Mesenchymal stem cell (in vitro differentiated cells and primary cell): Measurements from ENCODE around the gene XIRP1.
"Not testable (repeated sequence)": the region's sequence is repeated elsewhere in the genome, so short reads cannot be mapped to it uniquely, and the experiment has no call there.

Experiments
- DNase-seq: peaks from one replicate; pipeline ENCODE4 v3.0.0-alpha.2; 2013
- H2AFZ ChIP-seq: one replicate; pipeline ENCODE4 v1.6.1; 2013; ENCODE audit warnings: low read depth, mild to moderate bottlenecking, control low read depth, inconsistent platforms, low read length, moderate library complexity
- H2AK5ac ChIP-seq: 2 replicates; pipeline ENCODE4 v1.6.1; 2013; ENCODE audit warnings: low read length, moderate library complexity, mild to moderate bottlenecking, inconsistent platforms; ENCODE audit not compliant: severe bottlenecking
- H2BK120ac ChIP-seq: one replicate; pipeline ENCODE4 v1.6.1; 2013; ENCODE audit warnings: low read depth, mild to moderate bottlenecking, inconsistent platforms, low read length, moderate library complexity
- H2BK12ac ChIP-seq, 2 experiments: one replicate each; pipeline ENCODE4 v1.6.1; 2013; ENCODE audit warnings: inconsistent platforms in 2 of 2, low read length in 2 of 2, mild to moderate bottlenecking in 2 of 2, moderate library complexity in 2 of 2, control low read depth in 1 of 2
- H2BK15ac ChIP-seq: one replicate; pipeline ENCODE4 v1.6.1; 2013; ENCODE audit warnings: mild to moderate bottlenecking, low read depth, inconsistent platforms; ENCODE audit not compliant: poor library complexity, severe bottlenecking
- H2BK5ac ChIP-seq: 2 replicates; pipeline ENCODE4 v1.6.1; 2013; ENCODE audit warnings: low read depth, mild to moderate bottlenecking, low read length, control low read depth, inconsistent platforms; ENCODE audit not compliant: poor library complexity, severe bottlenecking
- H3K14ac ChIP-seq, 2 experiments: one replicate each; pipeline ENCODE4 v1.6.1; 2013; ENCODE audit warnings: inconsistent platforms in 2 of 2, low read length in 2 of 2, control low read depth in 1 of 2, mild to moderate bottlenecking in 1 of 2, moderate library complexity in 1 of 2
- H3K18ac ChIP-seq, 2 experiments: one replicate each; pipeline ENCODE4 v1.6.1; 2013; ENCODE audit warnings: inconsistent platforms in 2 of 2, low read length in 2 of 2, control low read depth in 1 of 2, low read depth in 1 of 2, mild to moderate bottlenecking in 1 of 2
- H3K23ac ChIP-seq, 2 experiments: one replicate each; pipeline ENCODE4 v1.6.1; 2013; ENCODE audit warnings: inconsistent platforms in 2 of 2, low read length in 2 of 2, mild to moderate bottlenecking in 2 of 2, moderate library complexity in 2 of 2, control low read depth in 1 of 2
- H3K27ac ChIP-seq: 2 replicates; pipeline ENCODE4 v1.5.1; 2013; ENCODE audit warnings: mild to moderate bottlenecking, moderate library complexity, low read length, control low read depth, inconsistent platforms; ENCODE audit not compliant: poor library complexity, severe bottlenecking
- H3K27me3 ChIP-seq, 2 experiments: 2 replicates each; pipeline versions ENCODE4 v1.6.1 to v1.7.0; 2013; ENCODE audit warnings: low read length in 2 of 2, mild to moderate bottlenecking in 2 of 2, moderate library complexity in 2 of 2, control low read depth in 1 of 2, inconsistent platforms in 1 of 2; ENCODE audit not compliant: control insufficient read depth in 1 of 2, insufficient read depth in 1 of 2
- H3K36me3 ChIP-seq, 2 experiments: 2 replicates each; pipeline versions ENCODE4 v1.6.1 to v1.7.0; 2013; ENCODE audit warnings: low read length in 2 of 2, control low read depth in 1 of 2, inconsistent platforms in 1 of 2, low read depth in 1 of 2, mild to moderate bottlenecking in 1 of 2; ENCODE audit not compliant: insufficient read depth in 2 of 2, control insufficient read depth in 1 of 2
- H3K4ac ChIP-seq, 2 experiments: one replicate each; pipeline ENCODE4 v1.6.1; 2013; ENCODE audit warnings: inconsistent platforms in 2 of 2, low read length in 2 of 2, mild to moderate bottlenecking in 2 of 2, moderate library complexity in 2 of 2, control low read depth in 1 of 2, low read depth in 1 of 2
- H3K4me1 ChIP-seq: 2 replicates; pipeline ENCODE4 v1.6.1; 2013; ENCODE audit warnings: low read depth, low read length, control low read depth; ENCODE audit not compliant: control insufficient read depth, insufficient read depth
- H3K4me2 ChIP-seq: 2 replicates; pipeline ENCODE4 v1.6.1; 2013; ENCODE audit warnings: low read length, mild to moderate bottlenecking, inconsistent platforms; ENCODE audit not compliant: poor library complexity, severe bottlenecking
- H3K4me3 ChIP-seq, 2 experiments: 2 replicates each; pipeline versions ENCODE4 v1.5.1 to v1.7.0; 2013; ENCODE audit warnings: low read length in 2 of 2, mild to moderate bottlenecking in 2 of 2, control low read depth in 1 of 2, low read depth in 1 of 2; ENCODE audit not compliant: insufficient read depth in 1 of 2
- H3K79me1 ChIP-seq: replicated peaks from 2 replicates; pipeline ENCODE4 v1.6.1; 2013; ENCODE audit warnings: mild to moderate bottlenecking, control low read depth, low read length, inconsistent platforms; ENCODE audit not compliant: poor library complexity, severe bottlenecking
- H3K9ac ChIP-seq: 2 replicates; pipeline ENCODE4 v1.7.0; 2013; ENCODE audit warnings: mild to moderate bottlenecking, low read length, moderate library complexity
- H3K9me3 ChIP-seq: 2 replicates; pipeline ENCODE4 v1.7.0; 2013; ENCODE audit warnings: mild to moderate bottlenecking, low read length; ENCODE audit not compliant: control insufficient read depth
- H4K8ac ChIP-seq: one replicate; pipeline ENCODE4 v1.6.1; 2013; ENCODE audit warnings: inconsistent platforms, mild to moderate bottlenecking, low read length, moderate library complexity
- H4K91ac ChIP-seq: one replicate; pipeline ENCODE4 v1.6.1; 2013; ENCODE audit warnings: mild to moderate bottlenecking, low read length, inconsistent platforms
- WGBS: methylation state at CpG from one replicate; pipeline ENCODE4 v1.1.7; 2013; ENCODE audit warnings: mixed read lengths; 5-methylcytosine and 5-hydroxymethylcytosine counted together

XIRP1 gene

GRCh38 chr3:39173318-39174125 lies 18.9 kb downstream of the XIRP1 start:
- Histone ChIP-seq H2BK12ac (no peak overlapping the region), H3K9me3 (no peaks in the 10 kb centered on the region), H3K14ac (no peak overlapping the region), H2AFZ (no peak overlapping the region), H3K36me3 (no peaks in the 10 kb centered on the region), H3K23ac (no peak overlapping the region), H3K4me2 (no peak overlapping the region), H2BK15ac (no peak overlapping the region), H4K91ac (no peak overlapping the region), H3K4me3 (no peak overlapping the region), H2BK120ac (no peak overlapping the region), H2BK5ac (no peak overlapping the region), H3K27me3 (no peaks in the 10 kb centered on the region), H3K18ac (no peak overlapping the region), H4K8ac (no peak overlapping the region), H3K79me1 (no peaks in the 10 kb centered on the region), H3K4me1 (peaks cover 2% of the 10 kb centered on the region), H3K9ac (no peak overlapping the region), H2AK5ac (no peak overlapping the region), H3K4ac (no peak overlapping the region), H3K27ac (no peak overlapping the region)
- DNase-seq: no peak
- WGBS: 91% methylated on average over 2 of the region's 2 CpGs

DNA sequence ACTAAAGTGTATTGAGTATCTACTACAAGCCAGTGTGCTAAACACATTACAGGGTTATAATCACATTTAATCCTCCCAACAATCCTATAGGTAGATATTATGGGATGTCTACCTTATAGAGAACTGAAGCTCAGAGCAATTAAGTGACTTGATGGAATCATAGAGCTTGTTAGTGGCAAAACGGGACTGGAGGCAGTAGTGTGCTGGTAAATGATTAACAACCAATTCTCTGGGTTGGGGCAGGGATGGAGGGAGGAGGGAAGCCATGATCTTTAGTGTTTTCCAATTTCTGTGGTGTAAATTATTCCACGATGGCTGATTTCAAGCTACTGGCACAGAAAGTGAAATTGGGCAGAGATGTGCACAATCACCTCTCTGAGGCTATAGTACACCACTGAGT lies 20.5 kb downstream of the XIRP1 start:
- H3K9ac ChIP-seq: no peak overlapping the region
- H3K27me3 ChIP-seq: no peaks in the 10 kb centered on the region
- no peak overlapping the region for H4K8ac ChIP-seq
- no peaks in the 10 kb centered on the region for H3K4me1 ChIP-seq
- H3K36me3 ChIP-seq: no peaks in the 10 kb centered on the region
- no peak overlapping the region for H2BK12ac ChIP-seq
- H3K9me3 ChIP-seq: no peaks in the 10 kb centered on the region
- no peak overlapping the region for H3K4me2 ChIP-seq
- no peaks in the 10 kb centered on the region for H3K79me1 ChIP-seq
- H2BK120ac ChIP-seq: no peak overlapping the region
- no peak overlapping the region for H3K4ac ChIP-seq
- no peak overlapping the region for H2AFZ ChIP-seq
- no peak overlapping the region for H3K27ac ChIP-seq
- no peak for DNase-seq
- no peak overlapping the region for H3K23ac ChIP-seq
- no peak overlapping the region for H3K18ac ChIP-seq
- H2BK15ac ChIP-seq: no peak overlapping the region
- H3K14ac ChIP-seq: no peak overlapping the region
- H2BK5ac ChIP-seq: no peak overlapping the region
- no peak overlapping the region for H4K91ac ChIP-seq
- WGBS: 89% methylated on average over 2 of the region's 2 CpGs
- no peak overlapping the region for H2AK5ac ChIP-seq
- no peak overlapping the region for H3K4me3 ChIP-seq

DNA sequence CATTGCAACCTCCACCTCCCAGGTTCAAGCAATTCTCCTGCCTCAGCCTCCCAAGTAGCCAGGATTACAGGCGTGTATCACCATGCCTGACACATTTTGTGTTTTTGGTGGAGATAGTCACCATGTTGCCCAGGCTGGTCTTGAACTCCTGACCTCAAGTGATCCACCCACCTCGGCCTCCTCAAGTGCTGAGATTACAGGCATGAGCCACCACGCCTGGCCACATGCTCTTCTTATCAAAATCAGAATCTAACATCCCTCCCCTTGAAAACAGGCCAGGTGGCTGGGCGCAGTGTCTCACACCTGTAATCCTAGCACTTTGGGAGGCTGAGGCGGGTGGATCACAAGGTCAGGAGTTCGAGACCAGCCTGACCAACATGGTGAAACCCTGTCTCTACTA lies 21.5 kb downstream of the XIRP1 start:
- not testable (repeated sequence) for H3K27ac ChIP-seq, H3K18ac ChIP-seq, H3K4me3 ChIP-seq, H4K91ac ChIP-seq, H3K27me3 ChIP-seq, H2BK120ac ChIP-seq, H2AK5ac ChIP-seq, H3K4me1 ChIP-seq, H3K4ac ChIP-seq, H3K9ac ChIP-seq, H4K8ac ChIP-seq, H2BK15ac ChIP-seq, H3K9me3 ChIP-seq, H3K14ac ChIP-seq, H3K4me2 ChIP-seq, H2BK12ac ChIP-seq, DNase-seq, H3K36me3 ChIP-seq, H2BK5ac ChIP-seq, H2AFZ ChIP-seq, H3K23ac ChIP-seq, H3K79me1 ChIP-seq
- 88% methylated on average over 4 of the region's 6 CpGs for whole genome bisulfite sequencing

DNA sequence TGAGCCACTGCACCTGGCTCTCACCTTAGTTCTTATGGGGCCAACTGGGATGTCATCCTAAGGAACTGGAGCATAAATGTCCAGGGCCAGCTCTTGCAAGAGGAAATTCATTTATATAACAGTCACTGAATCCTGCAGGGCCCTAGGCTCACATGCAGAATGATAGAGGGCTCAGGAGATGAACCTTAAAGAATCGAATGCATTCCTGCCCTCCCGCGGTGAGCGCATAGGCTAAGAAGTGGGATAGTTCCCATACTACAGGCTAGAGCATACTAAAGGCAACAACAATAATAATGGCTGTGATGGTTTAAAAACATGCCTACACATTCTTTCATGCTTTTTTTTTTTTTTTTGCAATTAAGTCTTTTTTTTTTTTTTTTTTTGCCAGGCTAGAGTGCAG lies 21.9 kb downstream of the XIRP1 start:
- H4K8ac ChIP-seq: no peak overlapping the region
- no peaks in the 10 kb centered on the region for H3K9me3 ChIP-seq
- no peak overlapping the region for H3K4me3 ChIP-seq
- H3K4me1 ChIP-seq: peaks cover 2% of the 10 kb centered on the region
- no peak overlapping the region for H2BK15ac ChIP-seq
- no peak overlapping the region for H2BK120ac ChIP-seq
- H3K36me3 ChIP-seq: no peaks in the 10 kb centered on the region
- no peak overlapping the region for H3K4ac ChIP-seq
- no CpG with 5 or more reads among the region's 4 CpGs for WGBS
- no peak overlapping the region for H2AFZ ChIP-seq
- H3K4me2 ChIP-seq: no peak overlapping the region
- H3K79me1 ChIP-seq: no peaks in the 10 kb centered on the region
- H4K91ac ChIP-seq: no peak overlapping the region
- DNase-seq: no peak
- H3K23ac ChIP-seq: no peak overlapping the region
- no peak overlapping the region for H3K9ac ChIP-seq
- H3K18ac ChIP-seq: no peak overlapping the region
- no peak overlapping the region for H2BK12ac ChIP-seq
- H3K14ac ChIP-seq: no peak overlapping the region
- H3K27me3 ChIP-seq: no peaks in the 10 kb centered on the region
- H3K27ac ChIP-seq: no peak overlapping the region
- no peak overlapping the region for H2BK5ac ChIP-seq
- no peak overlapping the region for H2AK5ac ChIP-seq
